Measurements from ENCODE around the gene IER5L.
A peak's percentile ranks its signal among the peaks of the same experiment; 100 is the strongest.

The IER5L gene

GRCh38 chr9:129218272-129218625, 40.2 kb upstream of the IER5L start:
- peaks cover 13% of the 10 kb centered on the region for H3K27me3 Mint-ChIP-seq (ENCODE audit: low read depth, poor library complexity)
- no peaks in the 10 kb centered on the region for H3K36me3 Mint-ChIP-seq (ENCODE audit: low read depth)
- no peak overlapping the region for H3K4me3 Mint-ChIP-seq
- peaks cover 56% of the 10 kb centered on the region for H3K4me1 Mint-ChIP-seq
- peak overlapping the region; percentile 94 for H3K27ac Mint-ChIP-seq
- no peak for DNase-seq
- TF ChIP-seq CTCF (IDR thresholded peaks at IDR 0.05): no peak
- H3K9me3 Mint-ChIP-seq: no peaks in the 10 kb centered on the region

DNA sequence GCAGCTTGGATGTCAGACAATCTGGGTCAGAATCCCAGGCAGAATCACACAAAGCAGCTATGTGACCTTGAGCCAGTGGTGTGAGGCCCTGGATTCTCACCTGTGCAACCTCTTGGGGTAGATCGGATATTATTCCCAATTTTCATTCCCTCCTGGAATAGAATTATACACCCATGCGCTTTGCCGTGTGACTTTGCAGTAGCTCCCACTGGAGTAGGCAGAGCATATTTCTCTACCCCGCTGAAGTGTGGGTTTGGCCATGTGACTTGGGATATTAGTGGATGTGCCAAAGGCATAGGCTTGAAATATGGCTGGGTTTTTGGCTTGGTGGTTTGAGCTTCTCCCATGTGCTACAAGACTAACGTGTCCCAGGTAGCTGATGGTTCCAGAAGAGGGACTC, 35.5 kb upstream of the IER5L start:
- H3K27ac Mint-ChIP-seq: no peak overlapping the region
- H3K4me1 Mint-ChIP-seq: peaks cover 48% of the 10 kb centered on the region
- H3K4me3 Mint-ChIP-seq: no peak overlapping the region
- no peaks in the 10 kb centered on the region for H3K9me3 Mint-ChIP-seq
- peaks cover 9% of the 10 kb centered on the region for H3K27me3 Mint-ChIP-seq (ENCODE audit: low read depth, poor library complexity)
- TF ChIP-seq CTCF (IDR thresholded peaks at IDR 0.05): no peak
- no peak for DNase-seq
- no peaks in the 10 kb centered on the region for H3K36me3 Mint-ChIP-seq (ENCODE audit: low read depth)

DNA sequence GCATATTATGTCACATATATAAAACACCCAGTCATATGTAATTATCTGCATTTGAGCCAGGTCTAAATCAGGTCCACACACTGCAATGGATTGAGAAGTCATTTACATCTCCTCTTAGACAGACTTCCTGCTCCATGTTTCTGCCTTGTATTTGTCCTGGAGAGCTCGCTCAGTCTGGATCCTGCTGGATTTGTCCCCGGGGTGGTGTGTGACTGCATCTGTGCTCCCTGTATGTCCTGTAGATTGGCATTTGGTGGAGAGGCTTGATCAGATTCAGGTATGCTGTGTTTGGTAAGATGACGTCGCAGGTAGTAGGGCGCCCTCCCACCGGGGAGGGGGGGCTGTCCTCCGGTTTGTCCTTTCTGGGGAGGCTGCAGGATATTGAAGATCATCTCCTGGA, 33.6 kb upstream of the IER5L start:
- H3K36me3 Mint-ChIP-seq (ENCODE audit: low read depth): no peaks in the 10 kb centered on the region
- DNase-seq: no peak
- TF ChIP-seq CTCF (IDR thresholded peaks at IDR 0.05): no peak

DNA sequence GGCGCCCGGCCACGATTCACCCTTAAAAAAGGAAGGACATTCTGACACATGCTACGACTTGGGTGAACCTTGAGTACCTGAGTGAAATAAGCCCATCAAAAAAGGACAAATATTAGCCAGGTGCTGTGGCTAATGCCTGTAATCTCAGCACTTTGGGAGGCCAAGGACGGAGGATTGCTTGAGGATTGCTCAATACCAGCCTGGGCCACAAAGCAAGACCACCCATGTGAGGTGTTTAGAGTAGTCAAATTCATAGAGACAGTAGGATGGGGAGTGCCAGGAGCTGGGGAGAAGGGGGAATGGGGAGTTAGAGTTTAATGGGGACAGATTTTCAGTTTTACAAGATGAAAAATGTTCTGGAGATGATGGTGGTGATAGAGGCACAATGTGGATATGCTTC, 32.1 kb upstream of the IER5L start:
- TF ChIP-seq CTCF (IDR thresholded peaks at IDR 0.05): no peak
- no peaks in the 10 kb centered on the region for H3K36me3 Mint-ChIP-seq (ENCODE audit: low read depth)
- DNase-seq: no peak
- H3K9me3 Mint-ChIP-seq: no peaks in the 10 kb centered on the region
- no peak overlapping the region for H3K4me3 Mint-ChIP-seq
- H3K27ac Mint-ChIP-seq: no peak overlapping the region
- peaks cover 52% of the 10 kb centered on the region for H3K4me1 Mint-ChIP-seq
- H3K27me3 Mint-ChIP-seq (ENCODE audit: low read depth, poor library complexity): peaks cover 7% of the 10 kb centered on the region

More for the DNA sequence above, 33.6 kb upstream of the IER5L start:
- Mint-ChIP-seq H3K9me3 (no peaks in the 10 kb centered on the region), H3K4me3 (no peak overlapping the region), H3K27me3 (ENCODE audit: low read depth, poor library complexity) (peaks cover 9% of the 10 kb centered on the region), H3K27ac (peak overlapping the region; percentile 11), H3K4me1 (peaks cover 50% of the 10 kb centered on the region)

GRCh38 chr9:129209580-129209979, 31.5 kb upstream of the IER5L start:
- DNase-seq: no peak
- peaks cover 47% of the 10 kb centered on the region for H3K4me1 Mint-ChIP-seq
- H3K36me3 Mint-ChIP-seq (ENCODE audit: low read depth): no peaks in the 10 kb centered on the region
- peak overlapping the region; percentile 79 for H3K4me3 Mint-ChIP-seq
- peaks cover 4% of the 10 kb centered on the region for H3K27me3 Mint-ChIP-seq (ENCODE audit: low read depth, poor library complexity)
- H3K27ac Mint-ChIP-seq: no peak overlapping the region
- no peaks in the 10 kb centered on the region for H3K9me3 Mint-ChIP-seq
- TF ChIP-seq CTCF (IDR thresholded peaks at IDR 0.05): no peak

DNA sequence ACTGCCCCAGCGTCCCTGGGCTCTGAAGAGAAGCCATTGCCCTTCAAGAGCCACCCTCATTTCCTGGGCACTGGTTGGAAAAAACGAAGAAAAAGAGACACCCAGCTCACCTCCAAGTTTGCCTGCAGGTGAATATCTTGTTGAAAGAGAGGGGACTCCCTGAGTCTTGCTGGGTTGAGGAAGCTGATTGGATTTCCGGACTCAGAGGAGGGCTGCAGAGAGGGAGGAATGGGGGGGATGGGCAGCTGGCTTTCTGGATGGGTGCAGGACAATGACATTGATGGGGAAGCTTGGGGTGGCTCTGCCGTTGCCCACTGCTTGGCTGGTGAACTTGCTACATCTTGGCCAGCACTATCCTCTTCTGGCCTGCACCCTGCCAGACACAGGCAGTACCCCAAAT, 31.0 kb upstream of the IER5L start:
- Mint-ChIP-seq H3K9me3 (no peaks in the 10 kb centered on the region), H3K27ac (peak overlapping the region; percentile 71), H3K4me3 (peak overlapping the region; percentile 79), H3K36me3 (ENCODE audit: low read depth) (no peaks in the 10 kb centered on the region), H3K4me1 (peaks cover 47% of the 10 kb centered on the region), H3K27me3 (ENCODE audit: low read depth, poor library complexity) (peaks cover 4% of the 10 kb centered on the region)
- no peak for DNase-seq
- no peak for TF ChIP-seq CTCF (IDR thresholded peaks at IDR 0.05)
